Stimulated activated CD8-positive, alpha-beta memory T cell treated with anti-CD3 and anti-CD28 coated beads, Interleukin-15, amount 100 ng/mL, for 1 hour (primary cell): Measurements from ENCODE around the gene NELFB.

Source experiments
- DNase-seq: peaks from one replicate; pipeline ENCODE4 v3.0.0-alpha.2; 2020; ENCODE audit warnings: low read depth

Gene NELFB

GRCh38 chr9:137223078-137223970 lies 31.8 kb upstream of the NELFB start:
- DNase-seq, result peak; percentile 96

GRCh38 chr9:137224830-137225694 lies 30.1 kb upstream of the NELFB start, which contains the start of gene CYSRT1:
Gene CYSRT1 (plus strand): TSS chr9:137225174. CDS start chr9:137225622, 448 bp downstream.
- no peak for DNase-seq

GRCh38 chr9:137225699-137226331 lies 29.3 kb upstream of the NELFB start:
- no peak for DNase-seq

- DNase-seq, result no peak
Observed at GRCh38 chr9:137226338-137227053, 28.6 kb upstream of the NELFB start.

GRCh38 chr9:137227054-137227852 lies 27.9 kb upstream of the NELFB start, which contains the start of gene RNF224:
Gene RNF224 (plus strand): TSS chr9:137227502. CDS start chr9:137228336, 834 bp downstream.
- peak; percentile 70 for DNase-seq

GRCh38 chr9:137227853-137228505 lies 27.1 kb upstream of the NELFB start:
- DNase-seq, result no peak

- no peak for DNase-seq
Observed at GRCh38 chr9:137228506-137228967, 26.6 kb upstream of the NELFB start.

- no peak for DNase-seq
Observed at GRCh38 chr9:137228968-137229896, 25.9 kb upstream of the NELFB start.

- no peak for DNase-seq
Observed at GRCh38 chr9:137229903-137230704, 25.0 kb upstream of the NELFB start.

- no peak for DNase-seq
Observed at GRCh38 chr9:137230705-137231371, 24.3 kb upstream of the NELFB start, which contains the start of gene SLC34A3. Gene SLC34A3 (plus strand): TSS chr9:137230901. CDS start chr9:137231703, 802 bp downstream.

- DNase-seq, result no peak
Observed at GRCh38 chr9:137231372-137232039, 23.6 kb upstream of the NELFB start.

- DNase-seq, result no peak
Observed at GRCh38 chr9:137232101-137232500, 23.0 kb upstream of the NELFB start.

GRCh38 chr9:137232510-137232909 lies 22.6 kb upstream of the NELFB start:
- DNase-seq, result no peak

- no peak for DNase-seq
Observed at GRCh38 chr9:137233143-137233980, 21.8 kb upstream of the NELFB start.

- no peak for DNase-seq
Observed at GRCh38 chr9:137234055-137234697, 21.0 kb upstream of the NELFB start.
